ENCODE data around the gene SUGCT. TPM values are rescaled to one million over a fixed set of nuclear protein-coding genes. Genes with fewer than 3 reads are reported as not detected.

Gene SUGCT
- total RNA-seq, 1 donor, result 9.9 TPM

GRCh38 chr7:40706829-40707228 lies 572.0 kb downstream of the SUGCT start:
- TF ChIP-seq CTCF (IDR thresholded peaks at IDR 0.05; ENCODE audit: insufficient read depth, low read depth, low read length), result no peak
- no peak for DNase-seq (ENCODE audit: low read depth)

GRCh38 chr7:40709062-40709964 lies 574.5 kb downstream of the SUGCT start:
- peak; percentile 54 for DNase-seq (ENCODE audit: low read depth)

More at GRCh38 chr7:40706829-40707228, 572.0 kb downstream of the SUGCT start:
- H3K4me3 ChIP-seq (ENCODE audit: low read depth, low read length), result no peak overlapping the region

GRCh38 chr7:40711706-40712105 lies 576.9 kb downstream of the SUGCT start:
- no peak overlapping the region for H3K4me3 ChIP-seq (ENCODE audit: low read depth, low read length)
- TF ChIP-seq CTCF (IDR thresholded peaks at IDR 0.05; ENCODE audit: insufficient read depth, low read depth, low read length), result no peak
- DNase-seq (ENCODE audit: low read depth), result no peak

More at GRCh38 chr7:40709062-40709964, 574.5 kb downstream of the SUGCT start:
- TF ChIP-seq CTCF (IDR thresholded peaks at IDR 0.05; ENCODE audit: insufficient read depth, low read depth, low read length), result no peak
- no peak overlapping the region for H3K4me3 ChIP-seq (ENCODE audit: low read depth, low read length)

GRCh38 chr7:40714363-40715052 lies 579.7 kb downstream of the SUGCT start:
- no peak for TF ChIP-seq CTCF (IDR thresholded peaks at IDR 0.05; ENCODE audit: insufficient read depth, low read depth, low read length)
- peak; percentile 48 for DNase-seq (ENCODE audit: low read depth)

GRCh38 chr7:40715053-40715430 lies 580.2 kb downstream of the SUGCT start:
- TF ChIP-seq CTCF (IDR thresholded peaks at IDR 0.05; ENCODE audit: insufficient read depth, low read depth, low read length), result no peak
- no peak for DNase-seq (ENCODE audit: low read depth)

More at GRCh38 chr7:40714363-40715052, 579.7 kb downstream of the SUGCT start:
- H3K4me3 ChIP-seq (ENCODE audit: low read depth, low read length), result no peak overlapping the region

GRCh38 chr7:40716052-40716451 lies 581.2 kb downstream of the SUGCT start:
- H3K4me3 ChIP-seq (ENCODE audit: low read depth, low read length), result no peak overlapping the region
- DNase-seq (ENCODE audit: low read depth), result peak; percentile 29
- no peak for TF ChIP-seq CTCF (IDR thresholded peaks at IDR 0.05; ENCODE audit: insufficient read depth, low read depth, low read length)

More at GRCh38 chr7:40715053-40715430, 580.2 kb downstream of the SUGCT start:
- H3K4me3 ChIP-seq (ENCODE audit: low read depth, low read length), result no peak overlapping the region
